A549 (cell line): ENCODE data around the gene THSD7A. TPM values are rescaled to one million over a fixed set of nuclear protein-coding genes. Genes with fewer than 3 reads are reported as not detected.

Experiments
- ATAC-seq, 2 experiments: fragments of 200-7000 bp in 1 of 2; fragments of >200 bp in 1 of 2; cut with Nextera tagmentation in 1 of 2; cut with Tn5 transposase in 1 of 2; 3 replicates each; pipeline versions ENCODE4 v1.8.0 to v1.9.1; 2018 to 2020; ENCODE audit warnings: mild to moderate bottlenecking in 1 of 2, moderate library complexity in 1 of 2
- CTCF ChIA-PET: fragments of 300-600 bp; sonication (Branson Sonifier 250); formaldehyde crosslinking; extraction: SDS; loops from one replicate; lab custom pipeline; 2021; ENCODE audit warnings: antibody characterized with exemption, inconsistent platforms; lab: Yijun Ruan, JAX
- POLR2A ChIA-PET: fragments of 350-600 bp; formaldehyde crosslinking; extraction: SDS; loops from one replicate; lab custom pipeline; 2021; ENCODE audit warnings: antibody characterized with exemption, inconsistent platforms; lab: Yijun Ruan, JAX
- DNase-seq, 2 experiments: peaks; one replicate each; pipeline versions ENCODE4 v3.0.0 to v3.0.0-alpha.2; 2011 to 2016; ENCODE audit warnings: low read depth in 1 of 2, low spot score in 1 of 2
- FAIRE-seq: peaks from 2 replicates; lab custom pipeline; 2011; peaks lifted over from hg19 to GRCh38; lab: Jason Lieb, UNC
- H3K27ac ChIP-seq, 2 experiments: fragments of >200 bp; sonication (Bioruptor Twin); formaldehyde crosslinking; 3 replicates each; pipeline ENCODE4 v1.5.1; 2016 to 2017
- H3K4me1 ChIP-seq: fragments of >200 bp; sonication (Bioruptor Twin); formaldehyde crosslinking; 3 replicates; pipeline ENCODE4 v1.6.1; 2016
- H3K4me2 ChIP-seq: fragments of >200 bp; sonication (Bioruptor Twin); formaldehyde crosslinking; 3 replicates; pipeline ENCODE4 v1.6.1; 2016
- H3K4me3 ChIP-seq: fragments of >200 bp; sonication (Bioruptor Twin); formaldehyde crosslinking; 3 replicates; pipeline ENCODE4 v1.5.1; 2016
- H3K9me3 ChIP-seq: fragments of >200 bp; sonication (Bioruptor Twin); formaldehyde crosslinking; 3 replicates; pipeline ENCODE4 v1.6.1; 2016
- CBX8 ChIP-seq: fragments of 200-600 bp; sonication (generic); IDR thresholded peaks from 2 replicates; pipeline ENCODE4 v1.6.1; 2016
- CHD4 ChIP-seq: fragments of 200-600 bp; sonication (generic); IDR thresholded peaks from 2 replicates; pipeline ENCODE4 v1.6.1; 2016; ENCODE audit warnings: antibody characterized with exemption, mild to moderate bottlenecking, borderline replicate concordance
- CTCF ChIP-seq: fragments of >200 bp; sonication (Bioruptor Twin); formaldehyde crosslinking; IDR thresholded peaks from 3 replicates; pipeline ENCODE4 v1.5.1; 2016
- ELK1 ChIP-seq: fragments of 150-350 bp; IDR thresholded peaks from 2 replicates; pipeline ENCODE4 v1.6.1; 2014; ENCODE audit warnings: low read depth, mild to moderate bottlenecking, low read length
- EP300 ChIP-seq, 2 experiments: fragments of >200 bp; sonication (Bioruptor Twin); formaldehyde crosslinking; IDR thresholded peaks; 2 replicates in 1 of 2; 3 replicates in 1 of 2; pipeline ENCODE4 v1.6.1; 2016 to 2017
- FOSB ChIP-seq: fragments of 250-450 bp; sonication (Bioruptor Pico); IDR thresholded peaks from 2 replicates; pipeline ENCODE4 v1.5.0; 2020; ENCODE audit warnings: mild to moderate bottlenecking, moderate library complexity
- FOSL2 ChIP-seq, 2 experiments: fragments of 450-650 bp in 1 of 2; fragments of >200 bp in 1 of 2; sonication (Bioruptor Twin) in 1 of 2; formaldehyde crosslinking; IDR thresholded peaks; 2 replicates each; pipeline versions ENCODE4 v1.5.0 to v1.6.1; 2016 to 2020; ENCODE audit warnings: mild to moderate bottlenecking in 1 of 2, moderate library complexity in 1 of 2
- GATA3 ChIP-seq: IDR thresholded peaks from 2 replicates; pipeline ENCODE4 v1.6.1; 2012; ENCODE audit warnings: borderline replicate concordance
- HES2 ChIP-seq: fragments of >200 bp; sonication (Bioruptor Twin); formaldehyde crosslinking; IDR thresholded peaks from 2 replicates; pipeline ENCODE4 v1.6.1; 2016
- HEYL ChIP-seq: fragments of 250-450 bp; sonication (Bioruptor Pico); IDR thresholded peaks from 2 replicates; pipeline ENCODE4 v1.8.0; 2021; ENCODE audit warnings: mild to moderate bottlenecking, moderate library complexity
- HOXA7 ChIP-seq: fragments of 250-450 bp; sonication (Bioruptor Pico); IDR thresholded peaks from 2 replicates; pipeline ENCODE4 v1.5.0; 2020; ENCODE audit warnings: mild to moderate bottlenecking, moderate library complexity
- JUNB ChIP-seq: fragments of >200 bp; sonication (Bioruptor Twin); formaldehyde crosslinking; IDR thresholded peaks from 2 replicates; pipeline ENCODE4 v1.6.1; 2016
- KDM1A ChIP-seq: fragments of 200-600 bp; sonication (generic); IDR thresholded peaks from 2 replicates; pipeline ENCODE4 v1.6.1; 2016; ENCODE audit warnings: low read depth, mild to moderate bottlenecking
- PHF8 ChIP-seq: fragments of 200-600 bp; sonication (generic); IDR thresholded peaks from 2 replicates; pipeline ENCODE4 v1.6.1; 2016; ENCODE audit warnings: low read depth, mild to moderate bottlenecking, antibody characterized with exemption, moderate library complexity, borderline replicate concordance
- POLR2AphosphoS2 ChIP-seq: conservative IDR thresholded peaks from 2 replicates; pipeline ENCODE4 v1.6.1; 2012; ENCODE audit warnings: low read length, improper control_type of control experiment, inconsistent platforms
- RARB ChIP-seq: fragments of 250-450 bp; sonication (Bioruptor Pico); IDR thresholded peaks from 2 replicates; pipeline ENCODE4 v1.8.0; 2021; ENCODE audit warnings: mild to moderate bottlenecking, moderate library complexity
- RFX5 ChIP-seq: fragments of 450-650 bp; IDR thresholded peaks from 2 replicates; pipeline ENCODE4 v1.7.1; 2014; ENCODE audit warnings: antibody characterized with exemption, mild to moderate bottlenecking, moderate library complexity
- RNF2 ChIP-seq: fragments of 200-600 bp; sonication (generic); IDR thresholded peaks from 2 replicates; pipeline ENCODE4 v1.6.1; 2016; ENCODE audit warnings: low read depth, mild to moderate bottlenecking, antibody characterized with exemption, moderate library complexity, borderline replicate concordance
- SMC3 ChIP-seq: fragments of >200 bp; sonication (Bioruptor Twin); formaldehyde crosslinking; IDR thresholded peaks from 3 replicates; pipeline ENCODE4 v1.6.1; 2018; ENCODE audit warnings: inconsistent platforms
- TP53 ChIP-seq: fragments of 250-450 bp; sonication (Bioruptor Pico); IDR thresholded peaks from 2 replicates; pipeline ENCODE4 v1.5.0; 2021; ENCODE audit warnings: mild to moderate bottlenecking, moderate library complexity
- WGBS: methylation state at CpG from one replicate; pipeline ENCODE4 v1.1.6; 2017; ENCODE audit errors: missing lambda C conversion rate; 5-methylcytosine and 5-hydroxymethylcytosine counted together
- polyA plus RNA-seq, 4 experiments: library from polyadenylated mRNA; depleted of rRNA in 3 of 4; stranded (reverse); fragments of >200 nt; fragmentation: RNase III in 1 of 4; extraction: RNeasy Plus Mini Kit Qiagen cat#74134 plus additional on column Dnase treatment in 1 of 4; gene quantifications; 2 replicates in 3 of 4; 3 replicates in 1 of 4; pipeline ENCODE4 v1.2.3, GENCODE V29; 2011 to 2017
- TF ChIP-seq, protein P1 (sequence below): fragments of 250-450 bp; sonication (Bioruptor Pico); IDR thresholded peaks from 2 replicates; pipeline ENCODE4 v1.5.0; 2020; ENCODE audit warnings: low read depth, mild to moderate bottlenecking, moderate library complexity

Gene THSD7A
- polyA plus RNA-seq, 2 of the 4 experiments (the other 2 are of a cell fraction) = 5.7 to 11.8 TPM

DNA sequence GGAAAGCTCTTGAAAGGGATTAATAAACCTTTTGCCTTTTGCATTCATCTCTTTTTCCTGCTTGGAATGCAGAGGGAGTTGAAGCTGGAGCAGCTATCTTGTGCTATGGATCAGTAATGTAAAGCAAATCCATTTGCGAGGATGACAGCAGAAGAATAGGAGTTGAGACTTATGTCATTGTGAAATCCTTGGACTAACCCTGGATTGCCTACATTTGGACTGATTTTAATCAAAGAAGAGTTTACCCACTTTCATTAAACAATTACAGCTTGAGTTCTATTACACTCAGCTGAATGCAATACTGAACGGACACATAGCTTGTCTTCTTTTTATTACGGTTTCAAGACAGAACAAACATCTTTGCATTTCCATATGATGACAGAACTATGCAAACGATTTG, 496.1 kb downstream of the THSD7A start (continued):
- TF ChIP-seq RNF2 (no peak), HOXA7 (CRISPR knock-in tag) (no peak)
- TF ChIP-seq, protein P1, sequence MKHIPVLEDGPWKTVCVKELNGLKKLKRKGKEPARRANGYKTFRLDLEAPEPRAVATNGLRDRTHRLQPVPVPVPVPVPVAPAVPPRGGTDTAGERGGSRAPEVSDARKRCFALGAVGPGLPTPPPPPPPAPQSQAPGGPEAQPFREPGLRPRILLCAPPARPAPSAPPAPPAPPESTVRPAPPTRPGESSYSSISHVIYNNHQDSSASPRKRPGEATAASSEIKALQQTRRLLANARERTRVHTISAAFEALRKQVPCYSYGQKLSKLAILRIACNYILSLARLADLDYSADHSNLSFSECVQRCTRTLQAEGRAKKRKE (CRISPR knock-in tag) = no peak

DNA sequence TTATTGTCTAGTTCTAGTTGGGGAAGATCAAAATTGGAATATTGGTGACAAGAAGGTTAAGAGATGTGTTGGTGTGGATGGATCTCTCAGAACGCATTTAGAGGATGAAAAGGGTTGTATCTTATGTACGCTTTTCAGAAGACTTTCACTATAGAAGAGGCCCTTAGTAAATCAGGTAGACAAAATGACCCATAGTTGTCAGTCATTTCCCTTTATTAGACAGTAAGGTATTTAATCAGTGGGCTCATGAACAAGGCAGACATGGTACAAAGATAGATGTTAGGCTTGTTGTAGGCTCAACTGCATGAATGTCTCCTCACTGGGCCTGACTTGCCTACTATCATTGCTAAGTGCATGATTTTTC, 499.2 kb downstream of the THSD7A start:
- Histone ChIP-seq H3K4me3 (no peak overlapping the region), H3K4me1 (no peaks in the 10 kb centered on the region), H3K4me2 (no peak overlapping the region), H3K27ac (no peak overlapping the region), H3K9me3 (no peaks in the 10 kb centered on the region)
- no peak for FAIRE-seq
- CTCF ChIA-PET = no interaction called here
- no peak for TF ChIP-seq RARB (CRISPR knock-in tag)
- no peak for TF ChIP-seq CTCF
- TF ChIP-seq HEYL (CRISPR knock-in tag) = no peak
- no peak for TF ChIP-seq FOSB
- no peak for TF ChIP-seq FOSL2 (IDR thresholded peaks at IDR 0.05)
- TF ChIP-seq FOSL2 (CRISPR knock-in tag; IDR thresholded peaks at IDR 0.05) = no peak
- TF ChIP-seq CHD4 = no peak
- no peak for TF ChIP-seq TP53 (CRISPR knock-in tag)
- no peak for TF ChIP-seq CBX8
- no peak for TF ChIP-seq JUNB
- TF ChIP-seq PHF8 = no peak
- TF ChIP-seq HES2 = no peak
- no peak for TF ChIP-seq POLR2AphosphoS2
- TF ChIP-seq SMC3 = no peak
- no peak for TF ChIP-seq ELK1
- no peak for TF ChIP-seq EP300 (IDR thresholded peaks at IDR 0.05)
- no peak for TF ChIP-seq RFX5
- TF ChIP-seq GATA3 = no peak
- TF ChIP-seq KDM1A = no peak
- no peak for ATAC-seq
- 49% methylated on average over 2 of the region's 2 CpGs for WGBS
- DNase-seq = no peak
- POLR2A ChIA-PET = no interaction called here

GRCh38 chr7:11332186-11332864, 499.7 kb downstream of the THSD7A start:
- POLR2A ChIA-PET = no interaction called here

More at GRCh38 chr7:11332186-11332864, 499.7 kb downstream of the THSD7A start:
- Histone ChIP-seq H3K4me1 (no peaks in the 10 kb centered on the region), H3K4me2 (no peak overlapping the region), H3K27ac (no peak overlapping the region), H3K4me3 (no peak overlapping the region), H3K9me3 (no peaks in the 10 kb centered on the region)
- CTCF ChIA-PET = interaction anchor here (1.1 kb wide), 1 partner anchor 221 kb away, joined by 3 read pairs; no protein-coding TSS in a partner anchor
- FAIRE-seq (no peak), ATAC-seq (no peak), DNase-seq (no peak)
- 46% methylated on average over 4 of the region's 4 CpGs for WGBS
- no peak for TF ChIP-seq RNF2
